ENCODE results near the gene GP5. TPM values are rescaled to one million over a fixed set of nuclear protein-coding genes. Genes with fewer than 3 reads are reported as not detected.
A peak's percentile ranks its signal among the peaks of the same experiment; 100 is the strongest.

Gene GP5
- total and polyA plus RNA-seq, 2 of the 13 experiments (the other 11 are each of a cell fraction or from before 2014, with no cell fraction given): not detected

DNA sequence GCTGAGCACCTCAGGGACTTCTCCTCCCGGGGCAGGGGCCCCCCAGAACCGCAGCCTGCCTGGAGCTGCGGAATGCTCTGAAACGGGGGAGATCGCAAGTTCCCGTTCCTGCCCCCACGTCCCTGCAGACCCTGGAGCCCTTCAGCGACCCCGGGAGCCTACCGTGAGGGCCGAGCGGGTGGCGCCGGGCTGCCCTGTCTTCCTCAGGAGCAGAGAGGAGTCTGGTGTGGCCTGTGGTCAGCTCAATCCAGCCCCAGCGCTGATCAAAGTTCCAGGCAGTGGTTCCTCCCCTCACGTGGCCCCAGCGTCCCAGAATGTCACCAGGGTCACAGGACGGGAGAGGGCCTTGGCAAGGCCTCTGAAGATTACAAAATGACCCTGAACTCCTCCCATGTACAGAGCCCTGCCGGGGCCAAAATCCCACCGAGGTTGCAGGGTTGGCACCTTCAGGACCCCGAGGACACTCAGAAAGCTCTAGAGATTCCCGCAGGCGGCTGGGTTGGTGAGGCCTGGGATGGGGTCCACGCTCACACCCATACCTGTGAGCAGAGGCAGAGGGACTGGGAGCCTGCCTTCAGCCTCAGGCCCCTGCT, 47.9 kb downstream of the GP5 start, which contains the start of gene CPN2 (continued):
- TF ChIP-seq MTA3 (CRISPR knock-in tag; IDR thresholded peaks at IDR 0.05): no peak
- peak; percentile 84 for TF ChIP-seq BHLHE40 (IDR thresholded peaks at IDR 0.05; ENCODE audit: low read length)
- TF ChIP-seq ZBTB38 (CRISPR knock-in tag; IDR thresholded peaks at IDR 0.05): no peak
- TF ChIP-seq, protein P1, sequence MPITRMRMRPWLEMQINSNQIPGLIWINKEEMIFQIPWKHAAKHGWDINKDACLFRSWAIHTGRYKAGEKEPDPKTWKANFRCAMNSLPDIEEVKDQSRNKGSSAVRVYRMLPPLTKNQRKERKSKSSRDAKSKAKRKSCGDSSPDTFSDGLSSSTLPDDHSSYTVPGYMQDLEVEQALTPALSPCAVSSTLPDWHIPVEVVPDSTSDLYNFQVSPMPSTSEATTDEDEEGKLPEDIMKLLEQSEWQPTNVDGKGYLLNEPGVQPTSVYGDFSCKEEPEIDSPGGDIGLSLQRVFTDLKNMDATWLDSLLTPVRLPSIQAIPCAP (CRISPR knock-in tag; IDR thresholded peaks at IDR 0.05; ENCODE audit: low read depth): no peak
- TF ChIP-seq RBFOX2 (IDR thresholded peaks at IDR 0.05; ENCODE audit: low read depth, low read length): peak; percentile 79
- no peak for TF ChIP-seq NR3C1 (CRISPR knock-in tag; IDR thresholded peaks at IDR 0.05)
- no peak for TF ChIP-seq RORA (CRISPR knock-in tag; IDR thresholded peaks at IDR 0.05)
- TF ChIP-seq HOXA5 (CRISPR knock-in tag; IDR thresholded peaks at IDR 0.05): peak; percentile 50; the same call in 1 of the 2 replicates
- no peak for TF ChIP-seq ZC3H13 (CRISPR knock-in tag; IDR thresholded peaks at IDR 0.05)
- TF ChIP-seq, protein P2, sequence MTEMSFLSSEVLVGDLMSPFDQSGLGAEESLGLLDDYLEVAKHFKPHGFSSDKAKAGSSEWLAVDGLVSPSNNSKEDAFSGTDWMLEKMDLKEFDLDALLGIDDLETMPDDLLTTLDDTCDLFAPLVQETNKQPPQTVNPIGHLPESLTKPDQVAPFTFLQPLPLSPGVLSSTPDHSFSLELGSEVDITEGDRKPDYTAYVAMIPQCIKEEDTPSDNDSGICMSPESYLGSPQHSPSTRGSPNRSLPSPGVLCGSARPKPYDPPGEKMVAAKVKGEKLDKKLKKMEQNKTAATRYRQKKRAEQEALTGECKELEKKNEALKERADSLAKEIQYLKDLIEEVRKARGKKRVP (CRISPR knock-in tag; IDR thresholded peaks at IDR 0.05): no peak
- TF ChIP-seq ZKSCAN5 (CRISPR knock-in tag; IDR thresholded peaks at IDR 0.05): peak; percentile 32; the same call in 1 of the 2 replicates
- TF ChIP-seq SP1 (IDR thresholded peaks at IDR 0.05): no peak
- no peak for TF ChIP-seq SP1 (CRISPR knock-in tag; IDR thresholded peaks at IDR 0.05)
- TF ChIP-seq ZSCAN21 (CRISPR knock-in tag; IDR thresholded peaks at IDR 0.05; ENCODE audit: borderline replicate concordance): peak; percentile 75; the same call in 1 of the 2 replicates
- TF ChIP-seq ZNF207 (IDR thresholded peaks at IDR 0.05; ENCODE audit: borderline replicate concordance): no peak
- TF ChIP-seq, protein P3, sequence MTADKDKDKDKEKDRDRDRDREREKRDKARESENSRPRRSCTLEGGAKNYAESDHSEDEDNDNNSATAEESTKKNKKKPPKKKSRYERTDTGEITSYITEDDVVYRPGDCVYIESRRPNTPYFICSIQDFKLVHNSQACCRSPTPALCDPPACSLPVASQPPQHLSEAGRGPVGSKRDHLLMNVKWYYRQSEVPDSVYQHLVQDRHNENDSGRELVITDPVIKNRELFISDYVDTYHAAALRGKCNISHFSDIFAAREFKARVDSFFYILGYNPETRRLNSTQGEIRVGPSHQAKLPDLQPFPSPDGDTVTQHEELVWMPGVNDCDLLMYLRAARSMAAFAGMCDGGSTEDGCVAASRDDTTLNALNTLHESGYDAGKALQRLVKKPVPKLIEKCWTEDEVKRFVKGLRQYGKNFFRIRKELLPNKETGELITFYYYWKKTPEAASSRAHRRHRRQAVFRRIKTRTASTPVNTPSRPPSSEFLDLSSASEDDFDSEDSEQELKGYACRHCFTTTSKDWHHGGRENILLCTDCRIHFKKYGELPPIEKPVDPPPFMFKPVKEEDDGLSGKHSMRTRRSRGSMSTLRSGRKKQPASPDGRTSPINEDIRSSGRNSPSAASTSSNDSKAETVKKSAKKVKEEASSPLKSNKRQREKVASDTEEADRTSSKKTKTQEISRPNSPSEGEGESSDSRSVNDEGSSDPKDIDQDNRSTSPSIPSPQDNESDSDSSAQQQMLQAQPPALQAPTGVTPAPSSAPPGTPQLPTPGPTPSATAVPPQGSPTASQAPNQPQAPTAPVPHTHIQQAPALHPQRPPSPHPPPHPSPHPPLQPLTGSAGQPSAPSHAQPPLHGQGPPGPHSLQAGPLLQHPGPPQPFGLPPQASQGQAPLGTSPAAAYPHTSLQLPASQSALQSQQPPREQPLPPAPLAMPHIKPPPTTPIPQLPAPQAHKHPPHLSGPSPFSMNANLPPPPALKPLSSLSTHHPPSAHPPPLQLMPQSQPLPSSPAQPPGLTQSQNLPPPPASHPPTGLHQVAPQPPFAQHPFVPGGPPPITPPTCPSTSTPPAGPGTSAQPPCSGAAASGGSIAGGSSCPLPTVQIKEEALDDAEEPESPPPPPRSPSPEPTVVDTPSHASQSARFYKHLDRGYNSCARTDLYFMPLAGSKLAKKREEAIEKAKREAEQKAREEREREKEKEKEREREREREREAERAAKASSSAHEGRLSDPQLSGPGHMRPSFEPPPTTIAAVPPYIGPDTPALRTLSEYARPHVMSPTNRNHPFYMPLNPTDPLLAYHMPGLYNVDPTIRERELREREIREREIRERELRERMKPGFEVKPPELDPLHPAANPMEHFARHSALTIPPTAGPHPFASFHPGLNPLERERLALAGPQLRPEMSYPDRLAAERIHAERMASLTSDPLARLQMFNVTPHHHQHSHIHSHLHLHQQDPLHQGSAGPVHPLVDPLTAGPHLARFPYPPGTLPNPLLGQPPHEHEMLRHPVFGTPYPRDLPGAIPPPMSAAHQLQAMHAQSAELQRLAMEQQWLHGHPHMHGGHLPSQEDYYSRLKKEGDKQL (CRISPR knock-in tag; IDR thresholded peaks at IDR 0.05; ENCODE audit: low read depth): no peak
- TF ChIP-seq CENPX (CRISPR knock-in tag; IDR thresholded peaks at IDR 0.05): no peak
- TF ChIP-seq HIVEP1 (CRISPR knock-in tag; IDR thresholded peaks at IDR 0.05): no peak
- TF ChIP-seq ATF1 (CRISPR knock-in tag; IDR thresholded peaks at IDR 0.05): no peak
- no peak for TF ChIP-seq MIER3 (CRISPR knock-in tag; IDR thresholded peaks at IDR 0.05; ENCODE audit: borderline replicate concordance)
- no peak for TF ChIP-seq ADNP (CRISPR knock-in tag; IDR thresholded peaks at IDR 0.05)
- TF ChIP-seq HMG20B (CRISPR knock-in tag; conservative IDR thresholded peaks at IDR 0.05): no peak
- TF ChIP-seq SRSF1 (optimal IDR thresholded peaks at IDR 0.05; ENCODE audit: low read depth, low read length): peak; percentile 87
- no peak for TF ChIP-seq SKI (IDR thresholded peaks at IDR 0.05; ENCODE audit: partially characterized antibody)
- TF ChIP-seq ZNF335 (CRISPR knock-in tag; IDR thresholded peaks at IDR 0.05): no peak
- TF ChIP-seq TBL1XR1 (IDR thresholded peaks at IDR 0.05; ENCODE audit: borderline replicate concordance, low read length, partially characterized antibody): no peak
- TF ChIP-seq POLR2AphosphoS2 (IDR thresholded peaks at IDR 0.05; ENCODE audit: low read depth, low read length): no peak
- TF ChIP-seq PLRG1 (conservative IDR thresholded peaks at IDR 0.05): no peak
